ENCODE data around the gene TRDN. TPM values are rescaled to one million over a fixed set of nuclear protein-coding genes. Genes with fewer than 3 reads are reported as not detected.

The TRDN gene
- polyA plus RNA-seq, 4 donors = 2.2 to 4.7 (median 4.0) TPM

GRCh38 chr6:123211777-123212545 is 424.8 kb downstream of the TRDN start:
- no peak for DNase-seq (ENCODE audit: low read depth in 4 of 4, low spot score in 2 of 4)

GRCh38 chr6:123210645-123211044 is 426.1 kb downstream of the TRDN start:
- DNase-seq (ENCODE audit: low read depth in 4 of 4, low spot score in 2 of 4) = no peak

GRCh38 chr6:123207967-123208510 is 428.7 kb downstream of the TRDN start:
- no peak for DNase-seq (ENCODE audit: low read depth in 4 of 4, low spot score in 2 of 4)

DNA sequence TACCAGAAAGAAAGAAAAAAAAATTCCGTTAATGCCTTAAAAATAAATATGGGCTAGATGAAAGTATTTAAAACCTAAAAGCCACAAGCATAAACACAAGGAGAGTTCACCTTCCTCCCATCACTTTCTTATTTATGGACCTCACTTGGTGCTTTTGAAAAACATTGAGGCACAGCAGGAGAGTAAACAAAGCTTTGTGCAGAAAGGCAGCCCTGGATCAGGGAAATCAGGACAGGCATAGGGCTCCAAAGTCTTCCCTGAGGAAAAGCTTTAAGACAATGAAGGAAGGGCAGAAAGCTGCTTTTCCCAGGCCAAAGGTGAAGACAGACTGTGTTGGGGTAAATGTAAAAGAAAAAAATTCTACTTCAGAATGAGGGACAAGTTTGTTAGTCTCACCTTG is 432.8 kb downstream of the TRDN start:
- DNase-seq (ENCODE audit: low read depth in 4 of 4, low spot score in 2 of 4) = no peak

DNA sequence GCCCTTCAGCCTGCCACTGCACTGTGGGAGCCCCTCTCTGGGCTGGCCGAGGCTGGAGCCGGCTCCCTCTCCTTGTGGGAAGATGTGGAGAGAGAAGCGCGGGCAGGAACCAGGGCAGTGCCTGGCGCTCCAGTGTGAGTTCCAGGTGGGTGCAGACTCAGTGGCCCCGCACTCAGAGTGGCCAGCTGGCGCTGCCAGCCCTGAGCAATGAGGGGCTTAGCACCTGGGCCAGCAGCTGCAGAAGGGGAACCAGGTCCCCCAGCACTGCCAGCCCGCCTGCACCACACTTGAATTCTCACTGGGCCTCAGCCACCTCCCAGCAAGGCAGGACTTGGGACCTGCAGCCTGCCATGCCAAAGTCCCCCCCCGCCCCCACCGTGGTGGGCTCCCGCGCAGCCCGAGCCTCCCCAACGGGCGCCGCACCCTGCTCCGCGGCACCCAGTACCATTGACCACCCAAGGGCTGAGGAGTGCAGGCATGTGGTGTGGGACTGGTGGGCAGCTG is 434.8 kb downstream of the TRDN start:
- DNase-seq (ENCODE audit: low read depth in 4 of 4, low spot score in 2 of 4) = no peak

- DNase-seq (ENCODE audit: low read depth in 4 of 4, low spot score in 2 of 4) = no peak
These were observed 443.5 kb downstream of the TRDN start for GRCh38 chr6:123193298-123193697.

DNA sequence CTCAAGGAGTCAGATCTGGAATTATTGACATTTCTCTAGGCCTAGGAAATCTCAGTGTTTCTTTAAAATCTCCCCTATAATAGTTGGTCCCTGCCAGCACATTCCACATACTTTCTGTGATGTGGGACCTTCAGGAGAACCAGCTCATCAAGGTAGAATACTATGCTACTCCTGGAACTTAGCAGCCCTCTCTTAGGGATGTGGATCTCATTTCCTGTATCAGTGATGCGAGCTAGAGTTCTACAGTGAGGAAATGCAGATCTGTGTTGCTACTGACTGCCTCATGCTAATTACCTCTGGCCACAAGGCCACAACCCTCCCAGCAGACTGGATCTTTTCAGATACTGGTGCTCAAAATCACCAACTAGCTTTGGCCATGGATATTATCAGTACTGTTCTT is 446.9 kb downstream of the TRDN start:
- DNase-seq (ENCODE audit: low read depth in 4 of 4, low spot score in 2 of 4) = no peak

- DNase-seq (ENCODE audit: low read depth in 4 of 4, low spot score in 2 of 4) = no peak
These were observed 453.8 kb downstream of the TRDN start for GRCh38 chr6:123182998-123183397.

- DNase-seq (ENCODE audit: low read depth in 4 of 4, low spot score in 2 of 4) = no peak
These were observed 460.0 kb downstream of the TRDN start for GRCh38 chr6:123176706-123177105.

GRCh38 chr6:123171341-123172115 is 465.2 kb downstream of the TRDN start:
- DNase-seq (ENCODE audit: low read depth in 4 of 4, low spot score in 2 of 4) = no peak

DNA sequence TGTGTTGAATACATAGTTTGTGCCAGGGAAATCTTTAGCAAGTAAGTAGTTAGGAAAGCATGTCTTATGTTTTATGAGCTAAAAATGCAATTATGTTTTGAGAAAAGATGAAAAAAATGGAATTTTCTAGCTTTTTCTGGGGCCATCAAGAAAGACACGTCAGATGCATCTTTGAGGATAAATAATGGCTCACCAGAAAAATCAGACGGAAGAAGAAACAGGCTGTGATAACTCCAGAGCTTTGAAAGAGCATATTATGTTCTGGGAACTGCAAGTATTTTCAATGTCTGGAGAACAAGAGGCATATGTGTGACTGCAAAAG is 467.0 kb downstream of the TRDN start:
- DNase-seq (ENCODE audit: low read depth in 4 of 4, low spot score in 2 of 4) = no peak

DNA sequence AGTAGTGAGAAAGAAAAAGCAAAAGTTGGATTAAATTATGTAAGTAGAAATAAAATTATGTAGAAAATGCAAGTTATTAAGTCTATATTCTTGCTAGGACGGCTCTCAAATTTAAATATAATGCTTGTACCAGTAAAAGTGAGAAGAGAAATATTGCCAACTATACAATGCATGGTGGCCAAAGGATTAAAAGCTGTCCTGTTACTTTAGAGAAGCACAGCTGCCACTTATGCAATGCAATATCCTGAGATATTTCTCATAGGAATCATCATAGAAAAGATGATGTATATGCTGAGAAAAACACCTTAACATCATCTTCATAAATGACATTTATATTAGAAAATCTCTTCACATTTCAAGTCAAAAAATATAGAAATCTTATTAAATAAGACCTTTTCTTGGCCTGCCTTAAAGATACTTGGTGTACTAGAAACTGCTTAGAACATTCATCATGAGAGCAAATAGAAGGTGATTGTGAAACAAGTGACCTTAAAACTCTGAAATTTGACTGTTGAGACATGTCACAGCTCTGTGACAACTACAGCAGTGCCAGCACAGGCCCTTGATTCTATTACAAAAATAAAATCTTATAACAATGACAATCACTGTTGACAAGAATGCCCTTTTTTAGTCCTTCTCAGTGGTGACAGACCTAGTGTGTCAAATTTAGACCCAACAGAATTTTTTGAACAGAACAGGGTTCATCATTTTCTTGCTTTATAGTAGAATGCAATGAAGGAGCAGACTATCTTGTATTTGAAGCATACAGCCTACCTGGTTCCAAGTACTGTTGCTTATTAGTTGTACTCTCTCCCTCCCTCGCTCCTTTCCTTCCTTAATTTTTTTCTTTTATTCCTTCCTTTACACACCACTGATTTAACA is 467.6 kb downstream of the TRDN start:
- DNase-seq (ENCODE audit: low read depth in 4 of 4, low spot score in 2 of 4) = no peak

DNA sequence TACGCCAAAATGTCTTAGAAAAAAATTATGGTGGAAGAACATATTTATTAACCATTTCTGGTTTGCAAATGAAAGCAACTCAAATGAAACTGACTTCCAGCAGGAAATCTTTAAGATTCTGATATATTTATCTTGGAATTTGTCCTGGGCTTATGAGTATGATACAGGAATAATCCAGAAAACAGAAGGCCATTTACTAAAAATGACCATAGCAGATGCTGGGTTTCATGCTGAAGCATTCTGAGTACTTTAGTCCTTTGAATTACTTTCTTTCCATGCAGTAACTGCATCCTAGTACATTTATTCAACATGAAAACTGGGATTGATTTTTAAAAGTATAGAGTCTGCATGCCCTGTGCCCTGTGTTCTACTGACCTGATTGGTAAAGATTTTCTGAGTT is 468.3 kb downstream of the TRDN start:
- no peak for DNase-seq (ENCODE audit: low read depth in 4 of 4, low spot score in 2 of 4)

Other genes starting within 250 kb of the TRDN start
- 10 to 100 TPM; 15.4 to 31.2 (median 23.4) TPM for gene NKAIN2, start 166.9 kb upstream of the TRDN start, polyA plus RNA-seq (ENCODE audit: insufficient read length in 4 of 4)

Data from left renal cortex interstitium (tissue), 4 donors.